Endothelial cell of umbilical vein (primary cell): ENCODE data around the gene CEP70. TPM values are rescaled to one million over a fixed set of nuclear protein-coding genes. Genes with fewer than 3 reads are reported as not detected.

Source experiments
- BruUV-seq: library from RNA; stranded (reverse); fragments of 400-500 nt; replicated peaks from 2 replicates; lab custom pipeline; 2021; lab: Mats Ljungman, UMichigan
- CTCF ChIA-PET: fragments of 300-600, 350-600 bp; sonication (Branson Sonifier 250); formaldehyde crosslinking; loops from one replicate; lab custom pipeline; 2021; ENCODE audit warnings: antibody characterized with exemption, inconsistent platforms; lab: Charles Lee
- POLR2A ChIA-PET: fragments of 300-600, 350-600 bp; sonication (Branson Sonifier 250); formaldehyde crosslinking; loops from one replicate; lab custom pipeline; 2021; ENCODE audit warnings: antibody characterized with exemption, inconsistent platforms; lab: Charles Lee
- DNase-seq: peaks from one replicate; pipeline ENCODE4 v3.0.0-alpha.2; 2011; ENCODE audit warnings: low read depth, low spot score
- FAIRE-seq: peaks from 2 replicates; lab custom pipeline; 2011; peaks lifted over from hg19 to GRCh38; lab: Jason Lieb, UNC
- H2AFZ ChIP-seq: 2 replicates; pipeline ENCODE4 v1.6.0; 2012; ENCODE audit warnings: low read depth, low read length, control low read depth, inconsistent platforms
- H3K27ac ChIP-seq: 2 replicates; pipeline ENCODE4 v1.5.1; 2011; ENCODE audit warnings: low read depth, mild to moderate bottlenecking, control low read depth, low read length, moderate library complexity; ENCODE audit not compliant: insufficient read depth
- H3K27me3 ChIP-seq, 2 experiments: 2 replicates each; pipeline versions ENCODE4 v1.6.0 to v1.6.1; 2011; ENCODE audit warnings: low read length in 2 of 2, mixed read lengths in 1 of 2; ENCODE audit not compliant: control insufficient read depth in 2 of 2, insufficient read depth in 2 of 2
- H3K36me3 ChIP-seq, 2 experiments: 2 replicates in 1 of 2; 3 replicates in 1 of 2; pipeline ENCODE4 v1.5.1; 2011; ENCODE audit warnings: low read length in 2 of 2, mild to moderate bottlenecking in 1 of 2, moderate library complexity in 1 of 2; ENCODE audit not compliant: control insufficient read depth in 2 of 2, insufficient read depth in 2 of 2; ENCODE audit errors: extremely low read depth in 1 of 2
- H3K4me1 ChIP-seq: 3 replicates; pipeline ENCODE4 v1.5.1; 2011; ENCODE audit warnings: mild to moderate bottlenecking, low read length; ENCODE audit not compliant: control insufficient read depth, insufficient read depth; ENCODE audit errors: extremely low read depth
- H3K4me2 ChIP-seq: 2 replicates; pipeline ENCODE4 v1.6.1; 2011; ENCODE audit warnings: low read length, control low read depth, mixed read lengths; ENCODE audit not compliant: insufficient read depth
- H3K4me3 ChIP-seq, 3 experiments: fragments of 200-600 bp in 1 of 3; sonication (generic), shearing (Covaris generic) in 1 of 3; replicated peaks in 1 of 3; 2 replicates each; pipeline ENCODE4 v1.5.1; 2011 to 2016; ENCODE audit warnings: control low read depth in 3 of 3, low read length in 3 of 3, mild to moderate bottlenecking in 2 of 3, inconsistent platforms in 1 of 3, low read depth in 1 of 3, moderate library complexity in 1 of 3; ENCODE audit not compliant: insufficient read depth in 1 of 3
- H3K79me2 ChIP-seq: 2 replicates; pipeline ENCODE4 v1.6.0; 2012; ENCODE audit warnings: low read length, inconsistent platforms; ENCODE audit not compliant: control insufficient read depth, insufficient read depth
- H3K9ac ChIP-seq: replicated peaks from 2 replicates; pipeline ENCODE3; 2011; ENCODE audit warnings: low read length, control low read depth; ENCODE audit not compliant: insufficient read depth; ENCODE audit errors: extremely low read depth
- H3K9me1 ChIP-seq: replicated peaks from 3 replicates; pipeline ENCODE4 v1.6.0; 2011; ENCODE audit warnings: mild to moderate bottlenecking, low read length; ENCODE audit not compliant: control insufficient read depth, insufficient read depth; ENCODE audit errors: extremely low read depth
- H3K9me3 ChIP-seq: replicated peaks from 2 replicates; pipeline ENCODE4 v1.5.1; 2012; ENCODE audit warnings: low read length, inconsistent platforms; ENCODE audit not compliant: control insufficient read depth, insufficient read depth
- H4K20me1 ChIP-seq: replicated peaks from 2 replicates; pipeline ENCODE3; 2011; ENCODE audit warnings: mild to moderate bottlenecking, low read length; ENCODE audit not compliant: control insufficient read depth, insufficient read depth; ENCODE audit errors: extremely low read depth
- EZH2 ChIP-seq: IDR thresholded peaks from 2 replicates; pipeline ENCODE4 v1.6.1; 2012; ENCODE audit warnings: borderline replicate concordance, low read depth, mild to moderate bottlenecking, moderate library complexity, low read length, inconsistent platforms; ENCODE audit not compliant: severe bottlenecking
- FOS ChIP-seq: IDR thresholded peaks from 2 replicates; pipeline ENCODE4 v1.6.1; 2011; ENCODE audit warnings: mild to moderate bottlenecking, low read length, moderate library complexity, borderline replicate concordance; ENCODE audit not compliant: insufficient read depth
- GATA2 ChIP-seq: IDR thresholded peaks from 2 replicates; pipeline ENCODE4 v1.7.0; 2011; ENCODE audit warnings: low read depth, mild to moderate bottlenecking, moderate library complexity, mixed read lengths, low read length; ENCODE audit not compliant: insufficient read length, insufficient read depth
- JUN ChIP-seq: IDR thresholded peaks from 2 replicates; pipeline ENCODE4 v1.6.1; 2011; ENCODE audit warnings: borderline replicate concordance, low read depth; ENCODE audit not compliant: insufficient read length, insufficient read depth
- MYC ChIP-seq: IDR thresholded peaks from one replicate; pipeline ENCODE4 v1.6.1; 2011; ENCODE audit warnings: mild to moderate bottlenecking, low read depth, low read length
- POLR2A ChIP-seq: IDR thresholded peaks from 2 replicates; pipeline ENCODE4 v1.6.1; 2012; ENCODE audit warnings: low read depth, mild to moderate bottlenecking, control low read depth, low read length
- POLR2AphosphoS5 ChIP-seq: IDR thresholded peaks from 2 replicates; pipeline ENCODE4 v1.6.1; 2012; ENCODE audit warnings: low read depth, mild to moderate bottlenecking, control low read depth, low read length, moderate library complexity; ENCODE audit not compliant: insufficient read depth
- dilution Hi-C: fragments of 300-500 bp; cut with MboI; formaldehyde crosslinking; loops from one replicate; pipeline ENCODE4 v1.15.0; 2019; ENCODE audit warnings: low sequenced_read_pairs; ENCODE audit not compliant: extremely low pct_ligation_motif_present
- intact Hi-C: fragments of 100-400 bp; cut with micrococcal nuclease; formaldehyde crosslinking; loops from one replicate; pipeline ENCODE4 v1.10.0; 2022
- polyA plus RNA-seq, 4 experiments: library from polyadenylated mRNA; depleted of rRNA in 3 of 4; stranded (reverse) in 3 of 4; unstranded in 1 of 4; fragments of >200 nt; gene quantifications; 2 replicates each; pipeline versions ENCODE4 v1.2.1 to v1.2.3, GENCODE V29; 2011 to 2012; ENCODE audit warnings: missing spikeins in 1 of 4
- total RNA-seq: library from RNA; stranded (reverse); gene quantifications from 2 replicates; pipeline ENCODE4 v1.2.3, GENCODE V29; 2021
- TF ChIP-seq, protein P1 (sequence below), 2 donors: IDR thresholded peaks; 1 replicate in 1 of 2; 2 replicates in 1 of 2; pipeline ENCODE4 v1.5.1; 2011; ENCODE audit warnings: low read length in 2 of 2, mild to moderate bottlenecking in 2 of 2, moderate library complexity in 2 of 2, control low read depth in 1 of 2, inconsistent platforms in 1 of 2, low read depth in 1 of 2; ENCODE audit not compliant: insufficient read depth in 1 of 2; ENCODE audit errors: extremely low read depth in 1 of 2
- TF ChIP-seq, protein P2 (sequence below): IDR thresholded peaks from 2 replicates; pipeline ENCODE4 v1.6.1; 2011; ENCODE audit not compliant: insufficient read depth, insufficient read length

CEP70 gene
- total and polyA plus RNA-seq, 2 donors (not counting 3 experiments of a cell fraction or from before 2014, with no cell fraction given), result 2.1 to 16.9 TPM

- no peak for TF ChIP-seq FOS
- no peak for TF ChIP-seq EZH2
- TF ChIP-seq POLR2AphosphoS5, result no peak
- TF ChIP-seq JUN, result no peak
- TF ChIP-seq, protein P1, sequence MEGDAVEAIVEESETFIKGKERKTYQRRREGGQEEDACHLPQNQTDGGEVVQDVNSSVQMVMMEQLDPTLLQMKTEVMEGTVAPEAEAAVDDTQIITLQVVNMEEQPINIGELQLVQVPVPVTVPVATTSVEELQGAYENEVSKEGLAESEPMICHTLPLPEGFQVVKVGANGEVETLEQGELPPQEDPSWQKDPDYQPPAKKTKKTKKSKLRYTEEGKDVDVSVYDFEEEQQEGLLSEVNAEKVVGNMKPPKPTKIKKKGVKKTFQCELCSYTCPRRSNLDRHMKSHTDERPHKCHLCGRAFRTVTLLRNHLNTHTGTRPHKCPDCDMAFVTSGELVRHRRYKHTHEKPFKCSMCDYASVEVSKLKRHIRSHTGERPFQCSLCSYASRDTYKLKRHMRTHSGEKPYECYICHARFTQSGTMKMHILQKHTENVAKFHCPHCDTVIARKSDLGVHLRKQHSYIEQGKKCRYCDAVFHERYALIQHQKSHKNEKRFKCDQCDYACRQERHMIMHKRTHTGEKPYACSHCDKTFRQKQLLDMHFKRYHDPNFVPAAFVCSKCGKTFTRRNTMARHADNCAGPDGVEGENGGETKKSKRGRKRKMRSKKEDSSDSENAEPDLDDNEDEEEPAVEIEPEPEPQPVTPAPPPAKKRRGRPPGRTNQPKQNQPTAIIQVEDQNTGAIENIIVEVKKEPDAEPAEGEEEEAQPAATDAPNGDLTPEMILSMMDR (IDR thresholded peaks at IDR 0.05; ENCODE audit: extremely low read depth in 1 of 2, insufficient read depth in 1 of 2, low read depth in 1 of 2, low read length in 2 of 2), result no peak
- TF ChIP-seq, protein P2, sequence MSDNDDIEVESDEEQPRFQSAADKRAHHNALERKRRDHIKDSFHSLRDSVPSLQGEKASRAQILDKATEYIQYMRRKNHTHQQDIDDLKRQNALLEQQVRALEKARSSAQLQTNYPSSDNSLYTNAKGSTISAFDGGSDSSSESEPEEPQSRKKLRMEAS, result no peak
- no peak for TF ChIP-seq GATA2
- TF ChIP-seq MYC, result no peak
- no peak for TF ChIP-seq POLR2A
- no peaks in the 10 kb centered on the region for H4K20me1 ChIP-seq
- no peak overlapping the region for H3K27ac ChIP-seq
- H3K9ac ChIP-seq, result no peak overlapping the region
- H3K27me3 ChIP-seq, result no peaks in the 10 kb centered on the region
- DNase-seq, result no peak
- intact Hi-C loops, result no loop called here
- H3K79me2 ChIP-seq, result no peaks in the 10 kb centered on the region
- no peaks in the 10 kb centered on the region for H3K9me3 ChIP-seq
- dilution Hi-C loops, result no loop called here
- no peaks in the 10 kb centered on the region for H3K36me3 ChIP-seq
- ChIA-PET POLR2A (no interaction called here), CTCF (interaction anchor here (1.0 to 1.1 kb wide), 2 partner anchors 15 to 429 kb away, joined by 3 to 5 read pairs; no protein-coding TSS in a partner anchor)
- BruUV-seq, result no TSS peak
- H3K4me1 ChIP-seq, result peaks cover 3% of the 10 kb centered on the region
- no peak overlapping the region for H2AFZ ChIP-seq
- no peaks in the 10 kb centered on the region for H3K9me1 ChIP-seq
- no peak overlapping the region for H3K4me2 ChIP-seq
- FAIRE-seq, result no peak
- no peak overlapping the region for H3K4me3 ChIP-seq
Measured at GRCh38 chr3:138494607-138494929, 99.5 kb downstream of the CEP70 start.
